HCT116 (cell line): ENCODE measurements around the gene SRRD.

Experiments
- ELF1 ChIP-seq: IDR thresholded peaks from 2 replicates; pipeline ENCODE4 v1.6.1; 2012; ENCODE audit warnings: low read depth, borderline replicate concordance
- EZH2 ChIP-seq: fragments of 200-600 bp; sonication (generic); IDR thresholded peaks from 2 replicates; pipeline ENCODE4 v1.6.1; 2017; ENCODE audit warnings: antibody characterized with exemption, mixed run types
- EZH2phosphoT487 ChIP-seq: fragments of 200-600 bp; IDR thresholded peaks from 2 replicates; pipeline ENCODE4 v1.6.1; 2018; ENCODE audit warnings: antibody characterized with exemption, borderline replicate concordance
- POLR2A ChIP-seq: IDR thresholded peaks from 2 replicates; pipeline ENCODE4 v1.7.0; 2011; ENCODE audit warnings: borderline replicate concordance; ENCODE audit not compliant: insufficient read depth, insufficient read length; ENCODE audit errors: extremely low read depth
- RAD21 ChIP-seq: IDR thresholded peaks from 2 replicates; pipeline ENCODE4 v1.6.1; 2012; ENCODE audit warnings: low read depth, mild to moderate bottlenecking
- ZNF274 ChIP-seq: fragments of 200-500 bp; sonication (Bioruptor generic); IDR thresholded peaks from 2 replicates; pipeline ENCODE4 v1.6.1; 2014; ENCODE audit warnings: mild to moderate bottlenecking, low read depth, low read length, inconsistent platforms
- TF ChIP-seq, protein P1 (sequence below): IDR thresholded peaks from 2 replicates; pipeline ENCODE4 v1.6.1; 2012; ENCODE audit warnings: low read depth
- TF ChIP-seq, protein P2 (sequence below), 3 experiments: fragments of 200-600 bp in 1 of 3; sonication (generic) in 1 of 3; IDR thresholded peaks in 2 of 3; conservative IDR thresholded peaks in 1 of 3; 2 replicates each; pipeline ENCODE4 v1.5.1; 2012 to 2017; ENCODE audit warnings: low read depth in 2 of 3, low read length in 2 of 3, antibody characterized with exemption in 1 of 3, borderline replicate concordance in 1 of 3, control low read depth in 1 of 3, mild to moderate bottlenecking in 1 of 3, mixed read lengths in 1 of 3, mixed run types in 1 of 3, moderate library complexity in 1 of 3; ENCODE audit not compliant: insufficient read depth in 1 of 3

DNA sequence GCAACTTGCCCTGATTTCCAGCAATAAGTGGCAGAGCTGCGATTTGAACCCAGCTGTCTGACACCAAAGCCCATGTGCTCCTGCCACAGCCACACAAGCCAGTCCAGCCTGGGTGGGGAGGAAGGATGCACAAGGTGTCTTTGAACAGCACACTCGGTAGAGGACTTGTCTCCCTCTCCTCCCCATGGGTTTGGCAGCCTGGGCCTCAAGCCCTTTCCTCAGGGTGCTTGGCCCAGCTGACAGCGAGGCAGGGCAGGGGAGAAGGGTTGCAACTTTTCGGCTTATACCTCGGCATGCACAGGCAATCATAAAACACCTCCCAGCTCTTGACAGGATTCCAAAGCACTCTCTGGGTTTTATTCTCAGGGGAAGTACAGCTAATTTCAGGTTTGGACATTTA lies 35.3 kb upstream of the SRRD start:
- TF ChIP-seq, protein P1, sequence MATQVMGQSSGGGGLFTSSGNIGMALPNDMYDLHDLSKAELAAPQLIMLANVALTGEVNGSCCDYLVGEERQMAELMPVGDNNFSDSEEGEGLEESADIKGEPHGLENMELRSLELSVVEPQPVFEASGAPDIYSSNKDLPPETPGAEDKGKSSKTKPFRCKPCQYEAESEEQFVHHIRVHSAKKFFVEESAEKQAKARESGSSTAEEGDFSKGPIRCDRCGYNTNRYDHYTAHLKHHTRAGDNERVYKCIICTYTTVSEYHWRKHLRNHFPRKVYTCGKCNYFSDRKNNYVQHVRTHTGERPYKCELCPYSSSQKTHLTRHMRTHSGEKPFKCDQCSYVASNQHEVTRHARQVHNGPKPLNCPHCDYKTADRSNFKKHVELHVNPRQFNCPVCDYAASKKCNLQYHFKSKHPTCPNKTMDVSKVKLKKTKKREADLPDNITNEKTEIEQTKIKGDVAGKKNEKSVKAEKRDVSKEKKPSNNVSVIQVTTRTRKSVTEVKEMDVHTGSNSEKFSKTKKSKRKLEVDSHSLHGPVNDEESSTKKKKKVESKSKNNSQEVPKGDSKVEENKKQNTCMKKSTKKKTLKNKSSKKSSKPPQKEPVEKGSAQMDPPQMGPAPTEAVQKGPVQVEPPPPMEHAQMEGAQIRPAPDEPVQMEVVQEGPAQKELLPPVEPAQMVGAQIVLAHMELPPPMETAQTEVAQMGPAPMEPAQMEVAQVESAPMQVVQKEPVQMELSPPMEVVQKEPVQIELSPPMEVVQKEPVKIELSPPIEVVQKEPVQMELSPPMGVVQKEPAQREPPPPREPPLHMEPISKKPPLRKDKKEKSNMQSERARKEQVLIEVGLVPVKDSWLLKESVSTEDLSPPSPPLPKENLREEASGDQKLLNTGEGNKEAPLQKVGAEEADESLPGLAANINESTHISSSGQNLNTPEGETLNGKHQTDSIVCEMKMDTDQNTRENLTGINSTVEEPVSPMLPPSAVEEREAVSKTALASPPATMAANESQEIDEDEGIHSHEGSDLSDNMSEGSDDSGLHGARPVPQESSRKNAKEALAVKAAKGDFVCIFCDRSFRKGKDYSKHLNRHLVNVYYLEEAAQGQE: no peak
- TF ChIP-seq, protein P2, sequence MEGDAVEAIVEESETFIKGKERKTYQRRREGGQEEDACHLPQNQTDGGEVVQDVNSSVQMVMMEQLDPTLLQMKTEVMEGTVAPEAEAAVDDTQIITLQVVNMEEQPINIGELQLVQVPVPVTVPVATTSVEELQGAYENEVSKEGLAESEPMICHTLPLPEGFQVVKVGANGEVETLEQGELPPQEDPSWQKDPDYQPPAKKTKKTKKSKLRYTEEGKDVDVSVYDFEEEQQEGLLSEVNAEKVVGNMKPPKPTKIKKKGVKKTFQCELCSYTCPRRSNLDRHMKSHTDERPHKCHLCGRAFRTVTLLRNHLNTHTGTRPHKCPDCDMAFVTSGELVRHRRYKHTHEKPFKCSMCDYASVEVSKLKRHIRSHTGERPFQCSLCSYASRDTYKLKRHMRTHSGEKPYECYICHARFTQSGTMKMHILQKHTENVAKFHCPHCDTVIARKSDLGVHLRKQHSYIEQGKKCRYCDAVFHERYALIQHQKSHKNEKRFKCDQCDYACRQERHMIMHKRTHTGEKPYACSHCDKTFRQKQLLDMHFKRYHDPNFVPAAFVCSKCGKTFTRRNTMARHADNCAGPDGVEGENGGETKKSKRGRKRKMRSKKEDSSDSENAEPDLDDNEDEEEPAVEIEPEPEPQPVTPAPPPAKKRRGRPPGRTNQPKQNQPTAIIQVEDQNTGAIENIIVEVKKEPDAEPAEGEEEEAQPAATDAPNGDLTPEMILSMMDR (IDR thresholded peaks at IDR 0.05 in 2 of 3, conservative IDR thresholded peaks at IDR 0.05 in 1 of 3; ENCODE audit: borderline replicate concordance in 1 of 3, insufficient read depth in 1 of 3, low read depth in 2 of 3, low read length in 2 of 3): no peak
- TF ChIP-seq EZH2phosphoT487: no peak
- no peak for TF ChIP-seq POLR2A
- no peak for TF ChIP-seq RAD21
- no peak for TF ChIP-seq EZH2
- no peak for TF ChIP-seq ZNF274
- no peak for TF ChIP-seq ELF1
